Myocyte (in vitro differentiated cells): ENCODE results near the gene SH3BGR. TPM values are rescaled to one million over a fixed set of nuclear protein-coding genes. Genes with fewer than 3 reads are reported as not detected.

ENCODE experiments used
- DNase-seq: peaks from one replicate; pipeline ENCODE4 v3.0.0-alpha.2; 2012; ENCODE audit warnings: low read depth
- total RNA-seq: library from RNA; depleted of rRNA; stranded (reverse); fragments of >200 nt; gene quantifications from 2 replicates; pipeline ENCODE4 v1.2.3, GENCODE V29; 2014

SH3BGR gene
- total RNA-seq, 1 donor from 2014 or later = 17.4 TPM

GRCh38 chr21:39454949-39455668, 3.3 kb downstream of the SH3BGR start:
- DNase-seq = no peak

DNA sequence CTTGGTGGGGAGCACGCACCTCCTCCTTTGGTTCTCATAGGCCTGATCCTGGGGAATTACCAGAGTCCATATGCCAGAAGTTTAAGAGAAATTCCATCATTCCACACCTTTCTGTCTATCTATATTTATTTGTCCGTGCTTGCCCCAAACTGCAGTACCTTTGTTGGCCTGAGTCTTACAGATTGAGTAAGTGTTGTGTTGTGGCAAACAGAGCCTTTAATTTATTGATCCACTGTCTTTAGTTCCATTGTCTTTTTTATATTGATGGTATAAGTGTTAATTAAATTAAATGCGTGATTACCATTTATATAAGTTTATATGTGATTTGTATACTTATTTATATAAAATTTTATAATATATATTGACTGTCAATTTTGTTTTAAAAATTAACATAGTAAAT, 4.9 kb downstream of the SH3BGR start:
- DNase-seq = no peak

DNA sequence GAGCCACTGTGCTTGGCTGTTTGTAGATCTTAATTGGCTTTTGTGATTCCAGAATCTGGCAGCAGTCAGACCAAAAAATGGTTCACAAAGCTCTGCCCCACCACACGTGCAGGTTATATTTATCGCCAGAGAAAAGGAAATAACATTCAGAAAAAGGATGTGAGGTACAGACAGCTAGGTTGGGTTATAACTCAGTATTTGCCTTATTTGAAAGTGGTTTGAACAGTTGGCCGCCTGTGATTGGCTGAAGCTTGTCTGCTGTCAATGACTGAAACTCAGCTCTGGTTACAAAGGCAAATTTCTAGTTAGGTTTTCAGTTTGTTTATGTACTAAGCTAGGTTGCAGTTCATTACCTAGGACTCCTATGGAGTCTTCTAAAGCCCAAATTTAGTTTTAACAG, 9.6 kb downstream of the SH3BGR start:
- peak; percentile 4 for DNase-seq

GRCh38 chr21:39463308-39463707, 11.5 kb downstream of the SH3BGR start:
- DNase-seq = no peak

GRCh38 chr21:39466584-39466983, 14.8 kb downstream of the SH3BGR start:
- DNase-seq = no peak

DNA sequence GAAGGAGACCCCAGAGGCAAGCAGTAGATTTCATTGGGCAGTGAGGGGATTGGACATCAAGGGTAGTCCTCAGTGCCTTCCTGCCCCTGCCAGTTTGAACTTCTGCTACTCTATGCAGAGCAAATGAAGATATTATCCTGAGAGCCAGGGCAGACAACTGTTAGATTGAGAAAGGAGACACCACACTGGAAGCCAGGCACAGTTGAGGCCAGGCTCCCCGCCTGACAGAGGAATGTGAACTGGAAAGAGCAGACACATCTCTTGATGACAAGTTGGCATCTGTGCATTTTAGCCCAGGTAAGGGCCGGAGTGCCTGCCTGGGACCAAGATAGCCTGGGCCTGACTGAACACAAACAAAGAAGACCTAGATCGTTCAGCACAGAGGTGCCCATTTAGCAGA, 16.0 kb downstream of the SH3BGR start:
- DNase-seq = peak; percentile 54

GRCh38 chr21:39468559-39468958, 16.8 kb downstream of the SH3BGR start:
- DNase-seq = no peak

- DNase-seq = no peak
Observed at GRCh38 chr21:39471598-39471997, 19.8 kb downstream of the SH3BGR start.

DNA sequence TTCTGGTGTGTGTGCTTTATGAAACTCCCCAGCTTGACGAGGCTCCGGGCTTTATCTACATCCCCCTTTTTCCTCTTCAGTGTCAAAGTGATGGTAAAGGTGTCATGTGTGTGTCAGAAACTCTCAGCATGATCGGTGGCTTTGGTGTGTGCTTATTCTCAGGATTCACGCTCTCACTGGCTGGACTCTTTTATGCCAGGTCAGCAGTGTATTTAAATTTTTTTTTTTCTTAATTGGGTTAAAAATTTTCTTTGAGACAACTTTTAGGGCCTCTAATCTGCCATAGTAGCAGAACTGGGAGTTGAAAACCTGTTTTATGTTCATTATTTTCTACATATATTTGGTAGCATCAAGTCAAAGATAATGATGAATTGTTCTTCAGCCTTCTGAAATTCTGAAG, 21.0 kb downstream of the SH3BGR start:
- no peak for DNase-seq

DNA sequence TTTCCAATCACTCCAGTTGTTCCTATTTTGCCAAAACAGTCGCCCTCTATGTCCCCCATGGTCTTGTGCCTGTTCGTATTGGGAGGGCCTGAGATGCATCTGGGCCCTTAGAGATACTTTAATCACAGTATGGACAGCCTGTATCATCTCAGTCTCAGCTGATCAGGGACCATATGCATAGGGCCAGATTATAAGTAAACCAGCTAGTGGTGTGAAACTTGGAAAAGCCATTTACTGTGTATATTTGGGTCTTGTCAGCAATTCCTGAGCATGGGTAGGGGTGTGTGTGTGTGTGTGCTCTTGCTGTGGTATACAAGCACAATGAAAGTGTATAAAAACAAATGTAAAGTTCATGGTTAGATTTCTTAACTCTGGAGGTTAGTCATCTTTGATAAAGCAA, 22.8 kb downstream of the SH3BGR start:
- no peak for DNase-seq

DNA sequence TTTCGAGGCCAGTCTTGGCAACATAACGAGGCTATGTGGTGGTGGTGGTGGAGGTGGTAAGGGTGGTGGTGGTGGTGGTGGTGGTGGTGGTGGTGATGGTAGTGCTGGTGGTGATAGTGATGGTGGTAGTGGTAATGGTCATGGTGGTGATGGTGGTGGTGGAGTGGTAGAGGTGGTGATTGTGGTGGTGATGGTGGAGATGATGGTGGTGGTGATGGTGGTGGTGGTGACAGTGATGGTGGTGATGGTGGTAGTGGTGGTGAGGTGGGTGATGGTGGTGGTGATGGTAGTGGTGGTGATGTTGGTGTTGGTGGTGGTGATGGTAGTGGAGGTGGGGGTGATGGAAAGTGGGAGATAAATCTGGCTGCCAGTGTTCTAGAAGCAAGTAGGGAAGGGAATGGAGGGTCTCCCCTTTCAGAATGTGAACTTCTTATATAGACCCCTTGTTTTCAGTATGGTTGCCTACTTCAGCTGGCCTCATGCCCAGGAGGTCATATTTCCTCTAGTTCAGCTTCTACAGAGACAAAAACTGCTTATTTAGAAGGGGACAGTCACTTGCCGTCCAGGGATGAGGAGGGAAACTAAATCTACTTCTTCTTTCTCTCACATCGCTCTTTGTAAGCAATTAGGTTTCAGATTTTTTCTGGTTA, 27.5 kb downstream of the SH3BGR start:
- no peak for DNase-seq

DNA sequence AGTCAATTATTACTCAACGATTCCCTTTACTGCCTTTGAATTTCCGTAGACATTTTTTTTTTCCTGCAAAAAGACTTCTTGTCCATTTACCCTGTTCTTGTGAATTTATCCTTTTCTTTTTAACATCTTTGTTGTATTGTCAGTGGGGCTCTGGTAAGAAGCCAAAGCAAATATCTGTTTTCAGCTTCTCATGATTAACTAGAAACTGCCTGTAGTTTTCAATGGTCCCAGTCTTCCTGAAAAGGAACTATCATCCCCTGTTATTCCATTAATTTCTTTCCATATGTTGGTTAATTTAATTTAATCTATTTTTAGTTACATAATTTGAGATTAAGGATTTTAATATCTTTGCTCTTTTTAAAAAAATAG, 28.0 kb downstream of the SH3BGR start:
- no peak for DNase-seq

DNA sequence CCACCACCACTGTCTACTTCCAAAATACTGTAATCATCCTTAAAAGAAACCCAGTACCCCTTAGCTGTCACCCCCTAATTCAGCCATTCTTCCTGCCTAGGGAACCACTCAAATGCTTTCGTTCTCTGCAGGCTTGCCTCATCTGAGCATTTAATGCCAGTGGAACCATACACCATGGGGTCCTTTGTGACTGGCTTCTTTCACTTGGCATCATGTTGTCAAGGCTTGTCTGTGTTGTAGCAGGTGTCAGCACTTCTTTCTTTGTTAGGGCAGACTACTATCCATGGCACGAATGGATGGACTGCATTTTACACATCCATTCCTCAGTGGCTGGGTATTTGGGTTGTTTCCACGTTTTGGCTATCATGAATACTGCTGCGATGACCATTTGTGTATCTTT, 28.5 kb downstream of the SH3BGR start:
- no peak for DNase-seq

DNA sequence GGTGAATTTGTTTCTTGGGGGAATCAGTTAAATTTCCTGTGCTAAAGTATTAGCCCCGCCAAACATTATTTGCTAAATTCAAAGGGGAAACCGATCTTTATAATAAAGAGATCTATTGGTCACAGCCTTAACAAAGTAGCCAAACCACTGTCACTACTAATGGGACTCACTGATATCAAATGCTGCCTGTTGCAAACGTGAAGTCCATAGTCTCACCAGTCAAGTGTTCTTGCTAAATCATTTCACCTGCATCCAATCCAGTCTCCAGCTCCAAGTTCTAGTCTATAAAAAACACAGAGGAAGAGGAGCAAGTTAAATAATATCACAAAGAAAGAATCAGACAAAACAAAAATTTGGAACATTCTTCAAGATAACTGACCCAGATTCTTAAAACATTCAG, 30.1 kb downstream of the SH3BGR start:
- no peak for DNase-seq

GRCh38 chr21:39483917-39484316, 32.1 kb downstream of the SH3BGR start:
- no peak for DNase-seq

- no peak for DNase-seq
Observed at GRCh38 chr21:39484711-39485276, 33.0 kb downstream of the SH3BGR start.

DNA sequence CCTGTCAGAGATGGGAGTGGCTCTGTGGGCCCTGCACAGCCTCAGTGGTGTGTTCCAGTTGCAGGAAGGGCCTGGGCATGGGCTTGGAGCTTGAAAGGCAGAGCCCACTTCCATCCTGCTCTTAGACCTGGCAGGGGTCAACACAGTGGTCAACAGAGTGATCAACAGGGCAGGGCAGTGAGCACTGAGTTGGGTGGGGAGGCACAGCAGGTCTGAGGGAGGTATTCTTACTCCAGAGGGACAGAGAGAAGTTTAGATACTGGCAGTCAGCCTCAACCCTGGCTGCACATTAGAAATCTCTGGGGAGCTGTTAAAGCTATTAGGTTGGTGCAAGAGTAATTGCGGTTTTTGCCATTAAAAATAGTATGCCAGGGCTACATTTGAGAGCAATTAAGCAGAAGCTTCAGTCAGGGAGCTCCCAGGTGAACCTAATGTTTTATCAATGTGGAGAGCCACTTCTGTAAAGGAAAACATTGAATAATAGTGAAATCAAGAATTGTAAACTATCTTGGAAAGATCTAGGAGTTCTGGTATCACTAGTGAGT, 37.7 kb downstream of the SH3BGR start:
- peak; percentile 4 for DNase-seq

DNA sequence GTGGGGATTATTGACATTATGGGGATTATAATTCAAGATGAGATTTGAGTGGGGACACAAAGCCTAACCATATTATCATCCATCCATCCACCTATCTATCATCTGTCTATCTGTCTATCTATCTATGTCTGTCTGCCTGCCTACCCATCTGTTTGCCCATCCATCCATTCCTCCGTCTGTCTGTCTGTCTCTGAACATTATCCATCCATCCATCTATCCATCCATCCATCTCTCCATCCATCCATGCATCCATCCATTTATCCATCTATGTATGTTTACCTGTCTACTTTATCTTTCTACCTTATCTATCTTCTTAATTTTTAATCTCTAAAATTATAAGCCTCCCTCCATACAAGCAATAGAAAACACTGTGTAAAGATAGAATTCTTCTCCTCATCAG, 47.4 kb downstream of the SH3BGR start:
- DNase-seq = no peak

DNA sequence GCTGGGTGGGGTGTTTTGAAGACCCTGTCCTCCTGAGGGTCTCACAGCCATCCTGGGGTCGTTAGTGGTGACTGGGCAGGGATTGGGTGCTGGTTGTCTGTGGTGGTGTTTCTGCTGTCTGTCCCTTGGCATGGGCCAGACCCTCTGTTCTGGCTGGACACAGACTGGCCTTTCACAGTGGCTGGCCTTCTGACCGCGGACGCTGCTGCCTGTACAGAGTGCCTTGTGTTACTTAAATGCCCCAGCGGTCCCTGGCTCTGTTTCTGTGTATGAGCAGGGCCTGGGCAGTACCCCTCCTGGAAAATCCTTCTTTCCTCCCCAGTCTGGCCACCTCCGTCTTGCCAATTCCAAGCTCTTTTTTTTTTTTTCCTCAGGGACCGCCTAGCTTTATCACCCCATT, 50.9 kb downstream of the SH3BGR start:
- DNase-seq = no peak

GRCh38 chr21:39503123-39503762, 51.5 kb downstream of the SH3BGR start:
- no peak for DNase-seq

- peak; percentile 15 for DNase-seq
Observed at GRCh38 chr21:39504230-39504629, 52.5 kb downstream of the SH3BGR start.

- no peak for DNase-seq
Observed at GRCh38 chr21:39510240-39510639, 58.5 kb downstream of the SH3BGR start.
